ENCODE measurements around the gene ANO7.

ANO7 gene

GRCh38 chr2:241255542-241256167, 67.2 kb downstream of the ANO7 start:
- no peak for DNase-seq

GRCh38 chr2:241256168-241256545, 67.7 kb downstream of the ANO7 start:
- no peak for DNase-seq

GRCh38 chr2:241257419-241258032, 69.0 kb downstream of the ANO7 start:
- no peak for DNase-seq

GRCh38 chr2:241258505-241259280, 70.2 kb downstream of the ANO7 start:
- DNase-seq = no peak

- no peak for DNase-seq
These were observed 72.4 kb downstream of the ANO7 start for GRCh38 chr2:241260911-241261310.

GRCh38 chr2:241261628-241262027, 73.2 kb downstream of the ANO7 start:
- no peak for DNase-seq

- DNase-seq = no peak
These were observed 74.6 kb downstream of the ANO7 start for GRCh38 chr2:241263061-241263460.

- DNase-seq = no peak
These were observed 77.0 kb downstream of the ANO7 start for GRCh38 chr2:241265506-241265905.

GRCh38 chr2:241267249-241268067, 79.0 kb downstream of the ANO7 start:
- no peak for DNase-seq

- DNase-seq = no peak
These were observed 79.8 kb downstream of the ANO7 start for GRCh38 chr2:241268306-241268705.

GRCh38 chr2:241268716-241269445, 80.4 kb downstream of the ANO7 start:
- peak in 3 of 4 experiments; percentile 12 to 25 (median 20) for DNase-seq

- DNase-seq = no peak
These were observed 81.4 kb downstream of the ANO7 start for GRCh38 chr2:241269707-241270520.

GRCh38 chr2:241270531-241270930, 82.1 kb downstream of the ANO7 start:
- no peak for DNase-seq

GRCh38 chr2:241271706-241272302, 83.3 kb downstream of the ANO7 start:
- peak; percentile 88 to 94 (median 91) for DNase-seq

GRCh38 chr2:241272303-241273209, 84.1 kb downstream of the ANO7 start:
- peak; percentile 53 to 84 (median 70) for DNase-seq

GRCh38 chr2:241273210-241274020, 84.9 kb downstream of the ANO7 start:
- no peak for DNase-seq

- DNase-seq = no peak
These were observed 85.7 kb downstream of the ANO7 start for GRCh38 chr2:241274127-241274526.

Data from suppressor macrophage (primary cell).